Upper lobe of left lung (tissue), 4 donors: ENCODE data around the gene GABRD.

Experiments
- POLR2A ChIP-seq, 4 donors: fragments of 450-650 bp; IDR thresholded peaks; one replicate each; pipeline ENCODE4 v1.5.1; 2016 to 2017; ENCODE audit warnings: antibody characterized with exemption in 4 of 4, mild to moderate bottlenecking in 2 of 4
- TF ChIP-seq, protein P1 (sequence below), 6 experiments: fragments of 450-650 bp in 4 of 6; fragments of 200-600 bp in 2 of 6; sonication (generic) in 2 of 6; IDR thresholded peaks; one replicate each; pipeline ENCODE4 v1.5.1; 2016 to 2019; ENCODE audit warnings: antibody characterized with exemption in 6 of 6

GRCh38 chr1:2042830-2043773, 24.0 kb downstream of the GABRD start:
- TF ChIP-seq, protein P1, sequence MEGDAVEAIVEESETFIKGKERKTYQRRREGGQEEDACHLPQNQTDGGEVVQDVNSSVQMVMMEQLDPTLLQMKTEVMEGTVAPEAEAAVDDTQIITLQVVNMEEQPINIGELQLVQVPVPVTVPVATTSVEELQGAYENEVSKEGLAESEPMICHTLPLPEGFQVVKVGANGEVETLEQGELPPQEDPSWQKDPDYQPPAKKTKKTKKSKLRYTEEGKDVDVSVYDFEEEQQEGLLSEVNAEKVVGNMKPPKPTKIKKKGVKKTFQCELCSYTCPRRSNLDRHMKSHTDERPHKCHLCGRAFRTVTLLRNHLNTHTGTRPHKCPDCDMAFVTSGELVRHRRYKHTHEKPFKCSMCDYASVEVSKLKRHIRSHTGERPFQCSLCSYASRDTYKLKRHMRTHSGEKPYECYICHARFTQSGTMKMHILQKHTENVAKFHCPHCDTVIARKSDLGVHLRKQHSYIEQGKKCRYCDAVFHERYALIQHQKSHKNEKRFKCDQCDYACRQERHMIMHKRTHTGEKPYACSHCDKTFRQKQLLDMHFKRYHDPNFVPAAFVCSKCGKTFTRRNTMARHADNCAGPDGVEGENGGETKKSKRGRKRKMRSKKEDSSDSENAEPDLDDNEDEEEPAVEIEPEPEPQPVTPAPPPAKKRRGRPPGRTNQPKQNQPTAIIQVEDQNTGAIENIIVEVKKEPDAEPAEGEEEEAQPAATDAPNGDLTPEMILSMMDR (IDR thresholded peaks at IDR 0.05) = no peak
- TF ChIP-seq POLR2A (IDR thresholded peaks at IDR 0.05) = no peak
